HG03159 (cell line): Measurements from ENCODE around the gene GDF3.
"Not testable (repeated sequence)": the region's sequence is repeated elsewhere in the genome, so short reads cannot be mapped to it uniquely, and the experiment has no call there.

Source experiments
- ATAC-seq: cut with Tn5 transposase; IDR thresholded peaks from one replicate; pipeline ENCODE4 v1.9.1; 2021; ENCODE audit warnings: mild to moderate bottlenecking, moderate library complexity; ENCODE audit not compliant: unreplicated experiment

The GDF3 gene

DNA sequence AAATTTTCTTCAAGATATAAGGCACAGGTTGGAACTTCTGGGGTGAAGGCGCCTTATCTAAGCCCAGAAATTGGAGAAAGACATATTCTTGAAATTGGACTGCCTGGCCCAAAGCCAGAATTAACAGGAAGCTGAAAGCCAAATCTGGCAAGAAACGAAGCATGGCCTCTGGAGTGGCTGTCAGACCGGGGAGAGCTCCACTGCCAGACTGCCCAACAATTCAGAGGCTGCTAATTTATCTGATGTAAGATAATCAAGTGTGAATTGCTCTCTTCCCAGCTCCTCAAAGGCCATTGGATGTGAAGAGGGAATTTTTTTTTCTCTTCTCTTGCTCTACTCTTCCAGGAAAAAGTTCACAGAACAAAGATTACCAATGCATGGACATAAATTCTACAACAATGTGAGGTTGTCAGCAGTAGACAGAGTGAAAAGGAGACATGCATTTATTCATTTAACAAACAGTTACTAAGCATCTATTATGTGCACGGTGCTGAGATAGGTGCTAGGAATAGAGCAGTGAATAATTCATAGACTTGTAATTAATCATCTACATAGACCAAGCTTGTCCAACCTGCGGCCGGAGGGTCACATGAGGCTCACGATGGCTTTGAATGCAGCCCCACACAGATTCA lies at the start of gene GDF3:
Gene GDF3, minus strand, starts transcription at position 210 of the 632 bp plus-strand sequence. Its CDS starts 47 bp downstream, at position 163.
- no peak for ATAC-seq

DNA sequence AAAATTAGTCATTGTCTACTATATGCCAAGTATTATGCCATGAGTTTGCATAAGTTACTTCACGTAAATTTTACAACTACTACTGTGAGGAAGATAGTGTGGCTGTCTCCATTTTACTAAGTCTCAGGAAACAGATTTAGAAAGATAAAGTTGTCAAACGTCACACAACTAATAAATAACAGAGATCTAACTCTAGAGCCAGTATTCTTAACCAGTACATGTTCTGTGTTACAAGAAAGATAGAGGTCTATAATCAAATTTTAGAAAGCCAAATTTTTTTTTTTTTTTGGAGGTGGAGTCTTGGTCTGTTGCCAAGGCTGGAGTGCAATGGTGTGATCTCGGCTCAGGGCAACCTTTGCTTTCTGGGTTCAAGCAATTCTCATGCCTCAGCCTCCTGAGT lies 37.4 kb upstream of the GDF3 start:
- no peak for ATAC-seq

DNA sequence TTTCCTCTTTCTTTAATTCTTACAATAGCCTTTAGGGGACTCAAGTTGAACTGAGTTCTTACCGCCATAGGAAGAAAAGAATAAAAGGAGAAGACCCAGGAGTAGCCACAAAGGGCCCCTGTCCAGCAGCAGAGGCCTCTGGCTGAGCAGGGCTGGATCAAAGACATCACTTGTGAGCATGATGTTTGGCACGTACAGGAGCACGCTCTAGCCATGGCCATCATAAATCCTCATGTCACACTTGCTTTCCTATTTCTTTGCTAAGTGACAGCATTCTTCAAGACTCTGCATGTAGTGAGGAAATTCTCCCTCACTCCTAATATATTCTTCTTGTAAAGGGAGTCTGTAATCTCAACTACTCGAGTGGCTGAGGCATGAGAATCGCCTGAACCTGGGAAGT lies 35.9 kb upstream of the GDF3 start:
- no peak for ATAC-seq

DNA sequence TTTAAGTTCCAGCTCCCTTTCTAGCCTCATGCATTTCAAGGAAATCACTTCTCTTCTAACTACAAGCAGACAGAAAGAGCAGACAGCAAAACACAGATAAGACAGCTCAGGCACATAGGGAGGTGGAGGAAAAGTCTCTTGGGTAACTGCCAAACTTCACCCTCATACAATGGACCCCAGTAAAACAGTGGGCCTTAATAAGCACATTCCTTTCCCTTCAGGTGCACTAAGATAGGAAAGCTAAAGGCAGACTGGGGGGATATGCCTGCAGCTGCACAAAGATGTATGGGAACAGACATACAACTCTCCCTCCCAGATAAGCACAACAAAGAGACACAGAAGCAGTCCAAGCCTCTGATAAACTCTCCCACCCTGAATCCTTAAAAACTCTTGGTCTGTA lies 35.4 kb upstream of the GDF3 start:
- not testable (repeated sequence) for ATAC-seq

DNA sequence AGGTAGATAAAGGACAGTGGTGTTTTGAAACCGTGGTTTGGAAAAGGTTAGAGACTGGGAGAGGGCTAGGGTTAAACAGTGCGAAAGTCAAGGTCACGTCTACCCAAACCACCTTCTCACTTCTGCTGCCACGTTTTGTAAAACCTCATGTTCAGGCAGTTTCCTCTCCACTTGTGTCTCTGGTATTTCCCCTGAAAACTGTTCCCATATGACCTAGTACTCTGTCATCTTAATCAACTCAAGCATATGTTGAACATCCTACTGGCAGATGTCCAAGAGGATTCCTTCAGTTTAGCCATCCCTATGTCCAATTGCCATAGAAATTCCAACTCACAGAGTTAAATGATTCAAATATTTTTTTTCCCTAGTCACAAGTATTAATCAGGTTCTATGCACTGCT lies 34.2 kb upstream of the GDF3 start:
- ATAC-seq, result no peak

DNA sequence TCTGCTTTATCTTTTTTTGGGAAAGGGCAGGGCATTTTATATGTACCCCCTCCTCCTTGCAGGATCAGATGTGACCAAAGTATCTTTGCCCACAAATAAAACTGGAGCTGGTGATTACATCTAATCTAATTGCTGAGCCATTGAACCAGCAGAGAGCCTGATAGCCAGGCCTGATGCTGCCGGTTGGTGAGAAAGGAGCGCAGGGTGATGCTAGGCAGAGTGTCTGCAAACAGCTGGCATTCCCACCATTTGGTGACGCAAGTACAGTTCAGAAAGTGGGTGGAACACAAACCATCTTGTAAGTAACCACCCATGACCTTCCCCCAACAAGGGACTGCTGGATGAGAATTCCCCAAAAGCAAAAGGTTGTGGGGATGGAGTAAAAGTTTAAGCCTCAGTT lies 28.4 kb upstream of the GDF3 start:
- ATAC-seq, result no peak

DNA sequence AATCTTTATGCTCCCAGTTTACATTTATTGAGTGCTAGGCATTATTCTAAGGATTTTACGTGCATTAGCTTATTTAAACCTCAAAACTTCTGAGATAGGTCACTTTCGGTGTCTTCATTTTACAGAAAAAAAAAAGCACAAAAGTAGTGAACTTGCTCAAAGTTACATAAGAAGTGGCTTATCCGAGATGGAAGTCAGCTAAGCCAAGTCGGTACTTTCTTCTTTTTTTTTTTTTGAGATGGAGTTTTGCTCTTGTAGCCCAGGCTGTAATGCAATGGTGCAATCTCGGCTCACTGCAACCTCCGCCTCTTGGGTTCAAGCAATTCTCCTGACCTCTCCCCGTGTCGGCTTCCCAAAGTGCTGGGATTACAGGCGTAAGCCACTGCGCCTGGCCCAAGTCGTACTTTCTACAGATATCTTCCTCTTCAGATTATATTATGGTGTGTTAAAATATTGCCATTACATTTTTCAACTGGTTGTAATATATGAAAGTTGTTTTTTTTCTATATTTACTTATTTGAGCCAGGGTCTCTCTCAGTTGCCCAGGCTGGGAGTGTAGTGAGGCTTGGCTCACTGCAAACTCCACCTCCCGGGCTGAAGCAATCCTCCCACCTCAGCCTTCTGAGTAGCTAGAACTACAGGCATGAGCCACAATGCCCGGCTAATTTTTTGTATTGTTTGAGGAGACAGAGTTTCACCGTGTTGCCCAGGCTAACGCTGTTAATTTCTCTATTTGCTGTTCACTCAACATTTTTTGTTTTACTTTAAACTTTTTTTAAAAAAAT lies 24.6 kb upstream of the GDF3 start:
- no peak for ATAC-seq

DNA sequence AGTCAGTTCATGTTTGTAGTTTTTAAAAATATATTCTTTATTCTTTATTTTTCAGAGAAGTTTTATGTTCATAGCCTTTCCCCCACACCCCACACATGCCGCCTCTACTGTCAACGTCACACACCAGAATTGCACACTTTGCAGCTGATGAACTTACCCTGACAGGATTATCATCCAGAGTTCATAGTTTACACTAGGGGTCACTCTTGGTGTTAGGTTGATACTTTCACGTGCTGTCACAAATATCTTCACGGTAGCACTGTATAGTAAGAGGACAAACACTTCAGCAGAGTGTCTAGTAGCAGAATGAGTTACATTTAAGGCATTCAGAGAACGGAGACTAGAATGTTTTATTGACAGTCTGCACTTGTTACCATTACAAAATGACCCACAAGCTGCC lies 20.8 kb upstream of the GDF3 start:
- ATAC-seq, result no peak

DNA sequence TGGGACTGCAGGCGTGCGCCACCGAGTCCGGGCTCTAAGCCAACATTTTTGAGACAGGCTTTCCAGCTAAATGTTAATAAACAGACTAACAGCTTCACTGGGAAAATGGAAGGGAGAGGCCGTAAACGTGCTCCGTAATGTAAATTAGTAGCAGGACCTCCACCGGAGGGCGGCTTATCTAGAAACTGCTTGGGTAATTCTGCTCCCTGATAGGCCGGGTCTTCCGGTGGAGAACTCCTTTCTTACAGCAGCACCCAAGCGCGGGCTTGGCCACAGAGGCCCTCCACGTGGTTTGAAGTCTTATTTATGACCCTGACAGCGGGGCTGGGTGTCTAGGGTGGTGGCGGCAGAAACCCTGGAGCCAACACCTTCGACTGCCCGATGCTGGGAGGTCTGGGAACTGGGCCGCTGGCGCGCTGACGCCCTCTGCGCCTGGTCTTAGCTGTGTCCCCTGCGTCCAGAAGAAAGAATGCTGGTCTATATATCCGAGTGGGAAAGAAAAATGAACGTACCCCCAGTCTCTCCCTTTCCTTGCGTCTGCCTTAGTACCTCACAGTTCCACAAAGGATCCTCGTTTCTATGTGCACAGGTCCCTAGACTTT lies 17.4 kb upstream of the GDF3 start:
- no peak for ATAC-seq

DNA sequence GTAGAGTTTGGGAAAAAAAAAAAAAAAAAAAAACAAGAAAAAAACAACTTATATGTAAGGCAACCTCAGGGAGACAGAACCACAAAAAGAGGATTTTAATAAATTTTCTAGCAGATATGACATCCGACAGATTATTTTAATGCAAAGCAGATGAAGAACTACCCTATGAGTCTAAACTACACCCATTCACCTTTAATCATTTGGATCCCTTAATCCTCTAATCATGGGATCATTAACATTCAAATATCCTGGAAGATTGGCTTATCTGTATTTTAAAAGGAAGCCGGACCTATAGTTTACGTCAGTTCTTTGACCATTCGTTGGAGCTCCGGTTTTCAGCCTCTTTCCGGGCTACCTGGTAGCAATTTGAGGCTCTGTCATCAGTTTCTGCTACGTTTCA lies 15.6 kb upstream of the GDF3 start, which contains the start of gene DPPA3:
Gene DPPA3, plus strand, starts transcription at position 301 of the 400 bp plus-strand sequence. CDS start 138 bp downstream, outside the sequence.
- no peak for ATAC-seq

DNA sequence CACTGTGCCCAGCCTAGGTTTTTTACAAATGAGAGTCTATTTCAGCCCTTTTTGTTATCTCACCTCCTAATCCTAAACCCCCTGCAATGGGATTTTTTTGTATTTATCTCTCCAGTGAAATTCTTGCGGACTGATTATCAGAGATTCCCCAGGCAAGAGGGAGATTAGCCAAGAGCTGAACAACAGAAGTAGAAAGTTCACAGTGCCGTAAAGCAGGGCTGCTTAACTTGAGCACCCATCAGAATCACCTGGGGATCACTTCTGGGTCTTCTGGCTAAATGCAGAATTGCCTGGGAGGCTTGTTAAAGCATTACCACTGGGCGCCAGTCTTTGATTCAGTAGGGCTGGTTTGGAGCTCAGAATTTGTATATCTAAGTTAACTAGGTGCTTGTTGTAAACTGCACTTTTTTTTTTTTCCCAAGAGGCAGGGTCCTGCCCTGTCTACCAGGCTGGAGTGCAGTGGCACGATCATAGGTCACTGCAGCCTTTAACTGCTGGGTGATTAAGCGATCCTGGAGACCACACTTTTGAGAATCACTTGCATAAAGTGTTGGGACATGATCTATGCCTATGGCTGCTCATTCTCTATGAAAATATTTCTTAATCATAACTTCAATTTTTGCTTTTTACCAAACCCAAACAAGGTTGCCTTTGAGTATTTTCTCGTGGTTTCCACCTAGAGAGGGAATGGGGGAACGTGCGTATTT lies 14.5 kb upstream of the GDF3 start:
- no peak for ATAC-seq

DNA sequence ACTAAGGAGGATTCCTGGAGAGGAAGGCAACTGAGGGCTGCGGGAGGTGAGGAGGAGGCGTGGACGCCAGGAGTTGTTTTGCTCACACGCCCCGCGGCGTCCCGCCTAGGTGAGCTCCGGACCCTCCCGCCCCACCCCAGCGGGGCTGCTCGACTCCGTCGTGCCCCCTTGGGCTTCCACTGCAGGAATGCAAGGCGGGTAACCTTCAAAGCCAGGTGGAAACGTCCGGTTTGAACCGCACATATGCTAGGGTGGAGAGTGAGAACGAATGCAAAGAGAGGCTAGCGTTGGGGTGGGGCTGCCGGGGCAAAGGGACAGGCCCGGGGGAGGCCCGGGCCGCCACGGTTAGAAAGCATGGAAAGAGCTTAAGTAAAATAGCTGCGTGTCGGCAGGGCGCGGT lies 10.3 kb upstream of the GDF3 start:
- ATAC-seq, result no peak

DNA sequence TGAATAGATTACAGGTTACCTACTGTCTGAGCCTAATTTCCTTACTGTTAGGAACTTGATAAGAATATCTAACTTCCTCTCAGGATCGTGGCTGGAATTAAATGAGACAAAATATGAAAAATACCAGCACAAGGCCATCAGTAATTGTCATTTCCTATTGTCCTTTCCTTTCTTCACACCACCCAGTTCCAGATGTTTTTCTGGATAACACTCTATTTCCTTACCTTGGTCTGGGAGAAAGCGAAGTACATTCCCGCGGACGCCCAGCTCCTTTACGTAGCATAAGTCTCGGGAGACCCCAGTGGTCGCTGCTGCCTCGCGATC lies 376 bp downstream of the GDF3 start:
- no peak for ATAC-seq

DNA sequence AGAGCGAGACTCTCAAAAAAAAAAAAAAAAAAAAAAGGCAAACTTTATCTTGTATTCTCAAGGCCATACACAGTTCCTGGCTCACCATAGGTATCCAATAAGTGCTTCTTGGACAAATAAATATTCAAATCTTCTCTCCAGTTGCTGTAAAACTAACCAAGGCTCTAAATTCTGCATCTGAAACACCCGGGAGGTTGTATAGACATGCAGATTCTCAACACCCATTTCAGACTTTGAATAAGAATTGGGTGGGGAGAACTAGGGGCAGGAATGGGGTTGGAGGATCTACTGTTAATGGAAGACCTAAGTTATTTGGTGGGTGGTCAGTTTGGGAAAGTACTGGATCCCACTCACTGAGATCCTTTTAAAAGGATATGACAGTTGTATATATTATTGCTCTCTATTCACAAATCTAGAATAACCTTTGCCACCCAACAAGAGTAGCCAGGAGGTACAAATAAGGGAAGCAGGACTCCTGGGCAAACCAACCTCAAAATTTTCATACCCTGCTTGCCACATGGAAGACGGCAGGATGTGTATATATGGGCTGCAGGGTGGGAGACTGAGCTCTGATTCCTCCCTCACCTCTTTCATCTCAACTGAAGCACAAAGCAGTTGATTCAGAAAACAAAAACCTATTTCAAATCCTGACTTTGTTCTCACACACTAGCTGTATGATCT lies 879 bp downstream of the GDF3 start:
- no peak for ATAC-seq

DNA sequence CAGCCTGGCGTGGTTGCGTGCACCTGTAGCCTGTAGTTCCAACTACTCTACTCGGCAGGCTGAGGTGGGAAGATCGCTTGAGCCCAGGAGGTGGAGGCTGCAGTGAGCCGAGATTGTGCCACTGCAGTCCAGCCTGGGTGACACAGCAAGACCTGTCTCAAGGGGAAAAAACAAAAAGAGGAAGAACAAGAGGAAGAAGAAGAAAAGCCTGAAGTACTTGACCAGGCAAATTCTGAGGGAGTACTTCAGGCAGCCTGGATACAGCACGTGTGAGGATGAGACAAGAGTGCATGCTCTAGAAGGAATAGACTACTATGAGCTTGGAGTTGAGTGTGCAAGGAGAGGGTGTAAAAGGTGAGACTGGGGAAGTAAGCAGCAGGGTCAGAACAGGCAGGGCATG lies 1.8 kb downstream of the GDF3 start:
- ATAC-seq, result no peak

DNA sequence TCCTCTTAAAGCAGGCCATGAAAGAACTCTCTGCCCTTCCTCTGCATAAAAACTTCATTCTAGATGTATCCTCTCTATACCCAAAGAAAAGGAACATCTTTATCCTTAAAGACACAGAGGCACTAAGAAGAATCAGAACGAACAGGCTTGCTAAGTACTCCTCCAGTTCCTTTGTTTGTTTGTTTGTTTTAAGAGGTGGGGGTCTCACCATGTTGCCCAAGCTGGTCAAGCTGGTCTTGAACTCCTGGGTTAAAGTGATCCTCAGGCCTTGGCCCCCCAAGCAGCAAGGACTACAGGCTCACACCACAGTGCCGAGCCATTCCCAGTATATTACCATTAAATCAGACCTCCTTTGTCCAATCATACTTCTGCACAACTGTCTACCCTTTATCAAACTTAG lies 14.0 kb downstream of the GDF3 start:
- ATAC-seq, result no peak

DNA sequence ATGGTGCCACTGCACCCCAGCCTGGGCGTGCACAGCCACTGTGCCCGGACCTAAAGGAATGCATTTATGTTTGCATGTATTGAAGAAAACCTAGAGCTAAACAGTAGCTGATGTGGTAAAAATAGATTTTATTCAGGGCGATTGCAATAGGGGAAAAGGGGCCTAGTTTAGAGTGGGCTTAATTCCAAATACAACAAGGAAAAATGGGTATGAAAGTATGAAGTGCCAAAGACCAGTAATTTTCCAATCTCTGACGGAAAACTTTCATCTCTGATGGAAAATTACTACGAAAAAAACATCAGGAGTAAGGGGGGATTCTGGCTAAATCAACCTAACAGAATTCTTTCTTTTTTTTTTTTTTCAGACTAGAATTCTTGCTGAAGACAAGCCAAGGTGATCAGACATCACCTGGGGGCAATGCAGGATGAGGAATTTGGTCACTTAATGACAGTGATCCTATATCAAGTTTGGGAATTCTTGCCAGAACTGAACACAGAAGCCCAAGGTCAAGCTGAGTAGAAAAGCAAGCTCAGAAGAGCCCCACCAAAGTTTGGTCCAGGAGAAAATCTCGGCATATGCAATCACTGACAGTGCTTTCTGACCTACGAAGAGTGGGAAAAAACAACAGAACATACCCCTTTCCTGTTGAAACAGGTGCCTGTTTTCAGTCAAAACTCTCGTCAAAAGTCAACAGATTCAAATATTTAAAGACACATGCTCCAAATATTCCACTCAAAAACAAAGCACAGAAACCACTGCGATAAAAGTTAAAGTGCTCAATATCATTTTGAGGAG lies 16.1 kb downstream of the GDF3 start:
- ATAC-seq, result no peak

DNA sequence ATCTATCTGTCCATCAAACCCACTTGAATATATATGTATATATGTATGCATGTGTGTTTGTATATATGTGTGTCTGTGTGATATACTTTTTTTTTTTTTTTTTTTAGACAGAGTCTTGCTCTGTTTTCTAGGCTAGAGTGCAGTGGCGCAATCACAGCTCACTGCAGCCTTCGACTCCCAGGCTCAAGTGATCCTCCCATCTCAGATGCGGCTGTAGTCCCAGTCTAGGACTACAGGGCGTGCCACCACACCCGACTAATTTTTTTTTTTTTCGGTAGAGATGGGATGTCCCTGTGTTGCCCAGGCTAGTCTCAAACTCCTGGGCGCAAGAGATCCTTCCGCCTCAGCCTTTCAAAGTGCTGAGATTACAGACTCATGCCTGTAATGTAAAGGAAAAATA lies 16.8 kb downstream of the GDF3 start:
- no peak for ATAC-seq

DNA sequence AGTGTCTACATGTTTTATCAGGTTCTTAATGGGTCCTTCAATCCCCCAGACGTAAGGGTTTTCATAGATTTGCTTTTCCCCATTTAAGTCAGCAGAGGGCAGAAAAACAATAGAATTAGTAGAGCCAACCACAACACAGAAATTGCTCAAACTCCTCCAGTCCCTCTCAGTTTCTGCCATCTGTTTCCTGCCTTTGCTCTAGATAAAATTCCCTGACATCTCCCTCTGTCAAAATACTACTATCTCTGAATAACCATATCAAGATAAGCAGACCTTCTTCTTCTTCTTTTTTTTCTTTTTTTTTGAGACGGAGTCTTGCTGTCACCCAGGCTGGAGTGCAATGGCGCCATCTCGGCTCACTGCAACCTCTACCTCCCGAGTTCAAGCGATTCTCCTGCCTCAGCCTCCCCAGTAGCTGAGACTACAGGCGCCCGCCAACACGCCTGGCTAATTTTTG lies 18.1 kb downstream of the GDF3 start:
- not testable (repeated sequence) for ATAC-seq

DNA sequence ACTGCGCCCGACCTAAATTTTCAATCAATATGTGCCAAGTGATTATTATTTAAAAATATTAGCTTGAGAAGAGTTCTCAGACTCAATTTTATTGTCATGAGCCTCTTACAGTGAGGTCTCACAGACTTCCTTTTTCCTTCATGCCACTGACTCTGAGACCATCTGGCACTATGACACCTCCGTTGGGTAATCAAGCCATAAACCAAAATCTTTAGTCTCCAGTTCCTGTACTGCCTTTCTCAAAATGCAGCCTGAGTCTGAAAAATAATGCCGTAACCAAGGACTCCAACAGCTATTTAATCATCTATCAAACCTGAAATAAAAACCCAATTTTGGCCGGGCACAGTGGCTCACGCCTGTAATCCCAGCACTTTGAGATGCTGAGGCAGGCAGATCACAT lies 20.1 kb downstream of the GDF3 start:
- ATAC-seq, result not testable (repeated sequence)
